Measurements from ENCODE around the gene ARMCX6. TPM values are rescaled to one million over a fixed set of nuclear protein-coding genes. Genes with fewer than 3 reads are reported as not detected.

ARMCX6 gene
- polyA plus RNA-seq, 3 donors = 20.9 to 29.9 (median 21.1) TPM

DNA sequence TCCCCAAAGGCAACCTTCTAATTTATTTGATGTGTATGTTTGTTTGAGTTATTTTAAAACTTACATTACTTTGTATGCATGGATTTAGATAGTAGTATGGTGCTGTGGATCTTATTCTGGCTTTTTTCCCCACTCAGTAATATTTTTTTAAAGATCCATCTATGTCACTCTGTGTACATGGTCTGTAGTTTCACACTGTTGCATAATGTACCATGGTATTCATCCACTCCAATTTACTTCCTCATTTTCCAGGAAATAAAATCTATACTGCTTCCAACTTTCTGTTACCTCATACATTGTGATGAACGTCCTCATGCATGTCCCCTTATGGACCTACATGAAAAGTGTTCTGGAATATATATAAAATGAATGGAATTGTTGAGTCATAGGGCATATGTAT is 24.3 kb upstream of the ARMCX6 start:
- Histone ChIP-seq H3K9ac (ENCODE audit: insufficient read depth, low read length, poor library complexity, severe bottlenecking) (no peak overlapping the region), H3K4me2 (replicated peaks; ENCODE audit: extremely low read depth, low read length, poor library complexity, severe bottlenecking) (no peak overlapping the region), H2AFZ (ENCODE audit: insufficient read depth, low read depth, low read length, poor library complexity, severe bottlenecking) (no peak overlapping the region), H3K36me3 (replicated peaks in 1 of 2; ENCODE audit: control insufficient read depth in 1 of 2, insufficient read depth in 2 of 2, low read length in 2 of 2) (no peaks in the 10 kb centered on the region), H3K79me2 (ENCODE audit: insufficient read depth, low read length) (no peaks in the 10 kb centered on the region), H3K27me3 (ENCODE audit: control insufficient read depth in 2 of 2, insufficient read depth in 2 of 2, low read length in 2 of 2) (no peaks in the 10 kb centered on the region), H3K4me3 (replicated peaks in 1 of 3; ENCODE audit: low read depth in 2 of 3, low read length in 3 of 3) (no peak overlapping the region), H4K20me1 (ENCODE audit: insufficient read depth, low read length) (no peaks in the 10 kb centered on the region), H3K27ac (ENCODE audit: low read depth in 1 of 2, low read length in 2 of 2) (no peak overlapping the region), H3K4me1 (ENCODE audit: control insufficient read depth in 1 of 2, insufficient read depth in 2 of 2, low read length in 2 of 2) (peaks cover 15 to 21% of the 10 kb centered on the region in 2 donors), H3K9me3 (replicated peaks in 1 of 2; ENCODE audit: control insufficient read depth in 1 of 2, insufficient read depth in 1 of 2, low read length in 2 of 2) (no peaks in the 10 kb centered on the region)
- Mint-ChIP-seq H3K4me1 (peaks cover 13% of the 10 kb centered on the region), H3K9me3 (peaks cover 0 to 6% (median 0%) of the 10 kb centered on the region in 7 donors), H3K4me3 (no peak overlapping the region), H3K27me3 (ENCODE audit: low read depth in 3 of 3) (peaks cover 0 to 1% (median 1%) of the 10 kb centered on the region in 3 donors), H3K27ac (peak overlapping the region in 1 of 7 donors; percentile 62), H3K36me3 (peaks cover 0 to 3% of the 10 kb centered on the region in 2 donors)
- no CpG with 5 or more reads among the region's 1 CpG for WGBS (ENCODE audit: insufficient coverage)
- intact Hi-C loops (cut with micrococcal nuclease) = no loop called here
- TF ChIP-seq, protein P1, sequence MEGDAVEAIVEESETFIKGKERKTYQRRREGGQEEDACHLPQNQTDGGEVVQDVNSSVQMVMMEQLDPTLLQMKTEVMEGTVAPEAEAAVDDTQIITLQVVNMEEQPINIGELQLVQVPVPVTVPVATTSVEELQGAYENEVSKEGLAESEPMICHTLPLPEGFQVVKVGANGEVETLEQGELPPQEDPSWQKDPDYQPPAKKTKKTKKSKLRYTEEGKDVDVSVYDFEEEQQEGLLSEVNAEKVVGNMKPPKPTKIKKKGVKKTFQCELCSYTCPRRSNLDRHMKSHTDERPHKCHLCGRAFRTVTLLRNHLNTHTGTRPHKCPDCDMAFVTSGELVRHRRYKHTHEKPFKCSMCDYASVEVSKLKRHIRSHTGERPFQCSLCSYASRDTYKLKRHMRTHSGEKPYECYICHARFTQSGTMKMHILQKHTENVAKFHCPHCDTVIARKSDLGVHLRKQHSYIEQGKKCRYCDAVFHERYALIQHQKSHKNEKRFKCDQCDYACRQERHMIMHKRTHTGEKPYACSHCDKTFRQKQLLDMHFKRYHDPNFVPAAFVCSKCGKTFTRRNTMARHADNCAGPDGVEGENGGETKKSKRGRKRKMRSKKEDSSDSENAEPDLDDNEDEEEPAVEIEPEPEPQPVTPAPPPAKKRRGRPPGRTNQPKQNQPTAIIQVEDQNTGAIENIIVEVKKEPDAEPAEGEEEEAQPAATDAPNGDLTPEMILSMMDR (IDR thresholded peaks at IDR 0.05) = no peak
- peak in 2 of 3 donors; percentile 47 to 60 for DNase-seq

DNA sequence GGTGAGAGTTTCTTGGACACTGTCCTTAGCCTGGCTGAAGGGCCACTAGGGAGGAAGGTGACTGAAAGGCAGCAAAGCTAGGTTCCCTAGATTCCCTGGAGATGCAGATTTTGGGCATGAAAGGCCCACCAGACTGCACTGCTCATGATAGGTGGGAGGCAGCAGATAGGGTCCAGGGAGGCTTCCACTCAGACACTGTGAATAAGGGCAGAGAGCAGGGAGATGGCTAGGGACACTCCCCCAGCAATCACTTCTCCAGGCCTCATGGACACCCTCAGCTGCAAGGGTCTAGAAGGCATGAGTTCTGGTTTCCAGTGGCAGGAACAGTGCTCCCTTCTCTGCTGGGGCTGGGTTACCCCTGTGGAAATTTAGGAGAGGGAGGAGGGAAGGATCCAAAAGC is 21.8 kb upstream of the ARMCX6 start:
- H3K36me3 ChIP-seq (replicated peaks in 1 of 2; ENCODE audit: control insufficient read depth in 1 of 2, insufficient read depth in 2 of 2, low read length in 2 of 2) = no peaks in the 10 kb centered on the region
- no peak overlapping the region for H3K4me2 ChIP-seq (replicated peaks; ENCODE audit: extremely low read depth, low read length, poor library complexity, severe bottlenecking)
- no peaks in the 10 kb centered on the region for H4K20me1 ChIP-seq (ENCODE audit: insufficient read depth, low read length)
- intact Hi-C loops (cut with micrococcal nuclease) = no loop called here
- H3K27me3 ChIP-seq (ENCODE audit: control insufficient read depth in 2 of 2, insufficient read depth in 2 of 2, low read length in 2 of 2) = no peaks in the 10 kb centered on the region
- Mint-ChIP-seq H3K4me3 (no peak overlapping the region), H3K27me3 (ENCODE audit: low read depth in 3 of 3) (peaks cover 0 to 1% (median 0%) of the 10 kb centered on the region in 3 donors), H3K4me1 (peaks cover 13% of the 10 kb centered on the region), H3K9me3 (peaks cover 0 to 6% (median 0%) of the 10 kb centered on the region in 7 donors), H3K27ac (peak overlapping the region in 1 of 7 donors; percentile 42), H3K36me3 (peaks cover 7 to 11% of the 10 kb centered on the region in 2 donors)
- H3K4me3 ChIP-seq (replicated peaks in 1 of 3; ENCODE audit: low read depth in 2 of 3, low read length in 3 of 3) = no peak overlapping the region
- peaks cover 15 to 21% of the 10 kb centered on the region in 2 donors for H3K4me1 ChIP-seq (ENCODE audit: control insufficient read depth in 1 of 2, insufficient read depth in 2 of 2, low read length in 2 of 2)
- H3K79me2 ChIP-seq (ENCODE audit: insufficient read depth, low read length) = no peaks in the 10 kb centered on the region
- H3K9ac ChIP-seq (ENCODE audit: insufficient read depth, low read length, poor library complexity, severe bottlenecking) = no peak overlapping the region
- H2AFZ ChIP-seq (ENCODE audit: insufficient read depth, low read depth, low read length, poor library complexity, severe bottlenecking) = no peak overlapping the region
- TF ChIP-seq, protein P1 (IDR thresholded peaks at IDR 0.05) = no peak
- DNase-seq = no peak
- no peaks in the 10 kb centered on the region for H3K9me3 ChIP-seq (replicated peaks in 1 of 2; ENCODE audit: control insufficient read depth in 1 of 2, insufficient read depth in 1 of 2, low read length in 2 of 2)
- H3K27ac ChIP-seq (ENCODE audit: low read depth in 1 of 2, low read length in 2 of 2) = no peak overlapping the region
